Heart left ventricle (tissue), 16 donors: ENCODE data around the gene APLF. TPM values are rescaled to one million over a fixed set of nuclear protein-coding genes. Genes with fewer than 3 reads are reported as not detected.

Source experiments
- ATAC-seq, 4 donors: fragments of 200-7000 bp; cut with Tn5 transposase; one replicate each; pipeline ENCODE4 v1.9.1; 2020 to 2022; ENCODE audit warnings: moderate library complexity in 4 of 4, mild to moderate bottlenecking in 3 of 4, moderate number of reproducible peaks in 1 of 4
- DNase-seq, 5 donors: peaks; one replicate each; pipeline ENCODE4 v3.0.0-alpha.2; 2020
- H3K27ac ChIP-seq, 12 donors: fragments of 200-600 bp; sonication (generic) in 4 of 12; one replicate each; pipeline versions ENCODE4 v1.5.0 to v1.8.0; 2016 to 2022; ENCODE audit warnings: mild to moderate bottlenecking in 2 of 12
- H3K27me3 ChIP-seq, 9 donors: fragments of 200-600 bp; sonication (generic) in 2 of 9; one replicate each; pipeline versions ENCODE4 v1.5.1 to v1.8.0; 2016 to 2022; ENCODE audit warnings: mild to moderate bottlenecking in 3 of 9
- H3K36me3 ChIP-seq, 9 donors: fragments of 200-600 bp; sonication (generic) in 2 of 9; one replicate each; pipeline versions ENCODE4 v1.5.0 to v1.8.0; 2018 to 2022; ENCODE audit warnings: mild to moderate bottlenecking in 2 of 9
- H3K4me1 ChIP-seq, 12 donors: fragments of 200-600 bp; sonication (generic) in 4 of 12; one replicate each; pipeline versions ENCODE4 v1.5.0 to v1.8.0; 2016 to 2022; ENCODE audit warnings: mild to moderate bottlenecking in 3 of 12
- H3K4me3 ChIP-seq, 12 donors: fragments of 200-600 bp; sonication (generic) in 4 of 12; one replicate each; pipeline versions ENCODE4 v1.5.0 to v1.8.0; 2017 to 2022; ENCODE audit warnings: mild to moderate bottlenecking in 9 of 12, moderate library complexity in 4 of 12
- H3K9me3 ChIP-seq, 12 donors: fragments of 200-600 bp; sonication (generic) in 4 of 12; one replicate each; pipeline versions ENCODE4 v1.5.0 to v1.8.0; 2016 to 2022; ENCODE audit warnings: mild to moderate bottlenecking in 1 of 12
- CTCF ChIP-seq, 12 donors: fragments of 200-600 bp; sonication (generic) in 4 of 12; IDR thresholded peaks; one replicate each; pipeline versions ENCODE4 v1.5.0 to v1.8.0; 2018 to 2022; ENCODE audit warnings: antibody characterized with exemption in 12 of 12, mild to moderate bottlenecking in 5 of 12
- POLR2A ChIP-seq, 2 donors: fragments of 450-650 bp; IDR thresholded peaks; one replicate each; pipeline ENCODE4 v1.6.1; 2017; ENCODE audit warnings: antibody characterized with exemption in 2 of 2, mild to moderate bottlenecking in 2 of 2, moderate library complexity in 2 of 2
- WGBS, 4 donors: extraction: QIAGEN DNeasy Blood & Tissue Kit in 2 of 4; methylation state at CpG; one replicate each; pipeline versions ENCODE4 v1.1.5 to v1.1.7; 2013 to 2018; 5-methylcytosine and 5-hydroxymethylcytosine counted together
- intact Hi-C, 10 donors: fragments of 100-400 bp; cut with DNase I; formaldehyde crosslinking; loops; one replicate each; pipeline versions ENCODE4 v1.11.1 to v1.14.2; 2022
- polyA plus RNA-seq, 2 donors: library from polyadenylated mRNA; stranded (reverse); fragments of 200-250 nt; gene quantifications; one replicate each; pipeline ENCODE4 v1.2.3, GENCODE V29; 2013
- total RNA-seq, 9 donors: library from RNA; depleted of rRNA in 2 of 9; stranded (reverse); fragments of >200 nt in 2 of 9; fragmentation: NEBNext Ultra II Directional in 3 of 9; extraction: Animal tissue kit (Norgen Biotek cat#: 25700) in 3 of 9; gene quantifications; one replicate each; pipeline versions ENCODE4 v1.1.0 to v1.2.4, GENCODE V29; 2016 to 2023
- donor health status: ischemic (EF 13 %, LVEDD 7.1; RV severe dilation, severe dysfunction).
- donor health status: healthy with polysubstance abuse.
- donor health status: DM: no; HTN: yes; CAD: no.
- donor health status: DM: no; HTN: no; CAD: no.
- donor health status: ischemic (EF 25% LVEDD 6.9; RV normal size, moderate dysfunction).
- donor health status: ischemic (EF 25% LVEDD 5.7; RV mildly dilated, moderate dysfunction).
- donor health status: healthy.
- donor health status: DM: yes; HTN: yes; CAD: no.
- donor health status: ischemic (EF 35%, LVEDD 5.7; RV mildly dilated, moderate dysfunction).
- donor health status: nonischemic (EF 11% LVEDD 7.7; RV severe dilation, severe dysfunction).
- donor health status: DM: yes; HTN: yes; CAD: no.
- donor health status: PGD.
- donor health status: ischemic (EF 29% LVEDD 5.4; RV normal size, mild dysfunction).
- donor health status: nonischemic (EF 23%, LVEDD 6.1; RV moderate dilation, normal function).

The APLF gene
- total and polyA plus RNA-seq, 11 donors, result 0.64 to 7.9 (median 4.3) TPM

DNA sequence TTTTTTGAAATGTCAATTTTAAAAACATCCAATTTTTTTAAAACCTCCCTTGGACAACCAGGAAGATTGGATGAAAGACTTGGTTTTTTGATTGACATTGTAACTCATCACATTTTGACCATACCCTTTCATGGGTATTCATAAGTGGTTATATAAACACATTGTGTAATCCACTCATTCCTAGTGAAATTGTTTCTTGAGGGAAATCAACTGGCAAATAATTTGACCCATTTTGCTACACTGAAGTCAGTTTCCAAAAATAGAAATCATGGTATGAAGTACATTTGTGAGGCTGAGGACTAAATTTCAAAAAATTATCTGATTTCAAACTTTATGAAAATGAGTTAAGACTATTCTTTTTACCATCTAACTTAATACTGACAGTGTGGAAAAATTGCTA is 31.8 kb upstream of the APLF start:
- Histone ChIP-seq H3K27ac (peak overlapping the region in 9 of 12 donors; percentile 18 to 78 (median 53)), H3K4me3 (no peak overlapping the region), H3K36me3 (no peaks in the 10 kb centered on the region), H3K9me3 (no peaks in the 10 kb centered on the region), H3K4me1 (peaks cover 0 to 27% (median 16%) of the 10 kb centered on the region in 12 donors), H3K27me3 (no peaks in the 10 kb centered on the region)
- intact Hi-C loops, result loop anchor here in 2 of 10 donors (5.0 to 10.0 kb wide), 2 partner anchors 141 to 313 kb away; no protein-coding TSS in a partner anchor
- TF ChIP-seq CTCF (IDR thresholded peaks at IDR 0.05) (no peak), POLR2A (IDR thresholded peaks at IDR 0.05) (no peak)
- ATAC-seq (peak in 1 of 4 donors; percentile 35), DNase-seq (no peak)

DNA sequence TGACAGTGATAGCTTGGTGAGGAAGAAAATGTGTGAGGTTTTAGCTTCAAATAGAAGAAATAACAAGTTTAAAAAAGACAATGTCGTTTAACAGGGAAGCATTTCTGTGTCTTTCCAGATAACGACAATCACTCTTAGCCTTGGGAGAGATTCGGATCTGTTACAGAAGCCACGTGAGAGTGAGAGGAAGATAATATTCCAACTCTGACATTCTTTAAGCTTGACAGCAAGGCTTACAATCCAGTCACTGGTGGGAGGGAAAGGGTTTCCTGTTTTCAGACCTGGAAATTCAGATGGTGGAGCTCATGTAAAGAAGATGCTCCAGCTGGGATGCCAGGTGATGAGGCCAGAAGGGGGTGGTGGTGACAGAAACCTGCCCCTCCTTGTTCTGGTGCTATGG is 31.1 kb upstream of the APLF start:
- DNase-seq (no peak), ATAC-seq (no peak)
- intact Hi-C loops, result loop anchor here in 2 of 10 donors (5.0 to 10.0 kb wide), 2 partner anchors 141 to 314 kb away; no protein-coding TSS in a partner anchor
- 9 to 13% (median 11%) methylated on average over 4 of the region's 4 CpGs for WGBS, 4 donors
- H3K27ac ChIP-seq, result peak overlapping the region in 9 of 12 donors; percentile 18 to 78 (median 53)
- H3K9me3 ChIP-seq, result no peaks in the 10 kb centered on the region
- H3K4me1 ChIP-seq, result peaks cover 0 to 33% (median 18%) of the 10 kb centered on the region in 12 donors
- TF ChIP-seq POLR2A (IDR thresholded peaks at IDR 0.05) (no peak), CTCF (IDR thresholded peaks at IDR 0.05) (no peak)
- no peaks in the 10 kb centered on the region for H3K27me3 ChIP-seq
- no peaks in the 10 kb centered on the region for H3K36me3 ChIP-seq
- no peak overlapping the region for H3K4me3 ChIP-seq

DNA sequence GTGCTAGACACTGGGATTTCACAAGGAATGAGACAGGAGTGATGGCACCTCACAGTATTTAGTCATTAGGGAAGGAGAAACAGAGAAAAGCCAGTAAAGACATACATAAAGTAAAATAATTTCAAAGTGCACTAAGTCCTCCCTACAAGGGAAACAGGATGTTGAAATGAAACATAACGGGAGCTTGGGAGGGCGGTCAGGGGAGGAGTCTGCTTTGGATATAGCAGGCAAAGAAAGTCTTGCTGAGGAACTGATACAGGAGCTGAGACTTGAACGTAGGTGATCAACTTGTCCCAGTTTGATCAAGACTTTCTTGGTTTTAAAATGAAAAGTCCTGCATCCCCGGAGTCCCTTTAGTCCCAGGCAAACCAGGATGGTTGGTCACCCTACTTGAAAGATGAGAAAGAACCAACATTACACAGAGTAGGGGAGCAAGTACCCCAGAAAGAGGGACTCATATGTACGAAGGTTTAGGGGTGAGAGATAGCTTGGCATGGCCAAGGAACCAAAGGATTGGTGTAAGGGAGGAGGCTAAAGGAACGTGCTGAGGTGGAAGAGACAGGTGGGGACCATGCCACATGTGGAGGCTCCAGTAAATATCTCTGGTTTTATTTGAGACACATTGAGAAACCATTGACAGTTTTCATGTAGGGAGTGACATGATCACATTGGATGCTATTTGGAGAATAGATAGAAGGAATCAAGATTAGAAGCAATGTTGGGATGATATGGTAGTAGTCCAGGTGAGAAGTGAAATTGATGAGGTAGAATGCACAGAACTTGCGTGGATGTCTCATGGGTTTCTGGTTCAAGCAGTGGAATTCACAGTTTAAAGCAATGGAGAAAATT is 28.7 kb upstream of the APLF start:
- DNase-seq, result no peak
- WGBS, 4 donors, result 64 to 71% (median 67%) methylated on average over 7 of the region's 7 CpGs

More for the DNA sequence above, 28.7 kb upstream of the APLF start:
- Histone ChIP-seq H3K27me3 (no peaks in the 10 kb centered on the region), H3K27ac (no peak overlapping the region), H3K4me1 (peaks cover 0 to 36% (median 21%) of the 10 kb centered on the region in 12 donors), H3K4me3 (no peak overlapping the region), H3K36me3 (no peaks in the 10 kb centered on the region), H3K9me3 (no peaks in the 10 kb centered on the region)
- intact Hi-C loops, result loop anchor here in 2 of 10 donors (5.0 to 10.0 kb wide), 2 partner anchors 144 to 316 kb away; no protein-coding TSS in a partner anchor
- no peak for TF ChIP-seq POLR2A (IDR thresholded peaks at IDR 0.05)
- TF ChIP-seq CTCF (IDR thresholded peaks at IDR 0.05), result no peak
- ATAC-seq, result no peak
